ENCODE measurements around the gene LSAMP.

DNA sequence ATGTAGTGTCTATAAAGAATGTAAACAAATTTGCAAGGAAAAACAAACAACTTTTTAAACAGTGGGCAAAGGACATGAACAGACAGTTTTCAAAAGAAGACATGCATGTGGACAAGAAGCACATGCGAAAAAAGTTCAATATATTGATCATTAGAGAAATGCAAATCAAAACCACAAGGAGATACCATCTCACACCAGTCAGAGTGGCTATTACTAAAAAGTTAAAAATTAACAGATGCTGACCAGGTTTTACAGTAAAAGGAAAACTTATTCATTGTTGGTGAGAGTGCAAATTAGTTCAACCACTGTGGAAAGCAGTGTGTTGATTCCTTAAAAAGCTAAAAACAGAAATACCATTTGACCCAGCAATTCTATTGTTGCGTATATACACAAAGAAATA, 47.1 kb upstream of the LSAMP start:
- no peak for TF ChIP-seq EZH2 (IDR thresholded peaks at IDR 0.05; ENCODE audit: borderline replicate concordance, low read depth, low read length, poor library complexity, severe bottlenecking)
- TF ChIP-seq, protein P1, sequence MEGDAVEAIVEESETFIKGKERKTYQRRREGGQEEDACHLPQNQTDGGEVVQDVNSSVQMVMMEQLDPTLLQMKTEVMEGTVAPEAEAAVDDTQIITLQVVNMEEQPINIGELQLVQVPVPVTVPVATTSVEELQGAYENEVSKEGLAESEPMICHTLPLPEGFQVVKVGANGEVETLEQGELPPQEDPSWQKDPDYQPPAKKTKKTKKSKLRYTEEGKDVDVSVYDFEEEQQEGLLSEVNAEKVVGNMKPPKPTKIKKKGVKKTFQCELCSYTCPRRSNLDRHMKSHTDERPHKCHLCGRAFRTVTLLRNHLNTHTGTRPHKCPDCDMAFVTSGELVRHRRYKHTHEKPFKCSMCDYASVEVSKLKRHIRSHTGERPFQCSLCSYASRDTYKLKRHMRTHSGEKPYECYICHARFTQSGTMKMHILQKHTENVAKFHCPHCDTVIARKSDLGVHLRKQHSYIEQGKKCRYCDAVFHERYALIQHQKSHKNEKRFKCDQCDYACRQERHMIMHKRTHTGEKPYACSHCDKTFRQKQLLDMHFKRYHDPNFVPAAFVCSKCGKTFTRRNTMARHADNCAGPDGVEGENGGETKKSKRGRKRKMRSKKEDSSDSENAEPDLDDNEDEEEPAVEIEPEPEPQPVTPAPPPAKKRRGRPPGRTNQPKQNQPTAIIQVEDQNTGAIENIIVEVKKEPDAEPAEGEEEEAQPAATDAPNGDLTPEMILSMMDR (conservative IDR thresholded peaks at IDR 0.05; ENCODE audit: low read depth, low read length) = no peak

Measured in A673 (cell line).